Endodermal cell (in vitro differentiated cells): Measurements from ENCODE around the gene PNLIP. TPM values are rescaled to one million over a fixed set of nuclear protein-coding genes. Genes with fewer than 3 reads are reported as not detected.

Source experiments
- DNase-seq: peaks from one replicate; pipeline ENCODE4 v3.0.0-alpha.2; 2017
- H3K27ac ChIP-seq: 2 replicates; pipeline ENCODE4 v1.5.1; 2013; ENCODE audit warnings: mild to moderate bottlenecking, low read depth, low read length, moderate library complexity
- H3K27me3 ChIP-seq: 2 replicates; pipeline ENCODE4 v1.6.1; 2013; ENCODE audit warnings: mild to moderate bottlenecking, low read length, moderate library complexity; ENCODE audit not compliant: insufficient read depth, control insufficient read depth, poor library complexity, severe bottlenecking
- H3K36me3 ChIP-seq: 2 replicates; pipeline ENCODE4 v1.7.0; 2013; ENCODE audit warnings: mild to moderate bottlenecking, low read length, moderate library complexity; ENCODE audit not compliant: control insufficient read depth, insufficient read depth
- H3K4me1 ChIP-seq: one replicate; pipeline ENCODE4 v1.7.0; 2013; ENCODE audit warnings: low read length; ENCODE audit not compliant: control insufficient read depth, insufficient read depth
- H3K4me3 ChIP-seq: 2 replicates; pipeline ENCODE4 v1.5.1; 2013; ENCODE audit warnings: mild to moderate bottlenecking, low read length, moderate library complexity
- H3K9ac ChIP-seq: 2 replicates; pipeline ENCODE4 v1.6.1; 2013; ENCODE audit warnings: mild to moderate bottlenecking, low read length, moderate library complexity; ENCODE audit not compliant: poor library complexity, severe bottlenecking; ENCODE audit errors: extremely low read depth
- H3K9me3 ChIP-seq: 2 replicates; pipeline ENCODE4 v1.6.1; 2013; ENCODE audit warnings: mild to moderate bottlenecking, low read length, moderate library complexity; ENCODE audit not compliant: control insufficient read depth
- H3K27ac Mint-ChIP-seq: 2 replicates; pipeline ENCODE4 v1.8.0; 2020; ENCODE audit warnings: mixed read lengths
- H3K27me3 Mint-ChIP-seq: 2 replicates; pipeline ENCODE4 v1.8.0; 2021; ENCODE audit warnings: mild to moderate bottlenecking, mixed read lengths; ENCODE audit not compliant: insufficient read depth
- H3K36me3 Mint-ChIP-seq: 2 replicates; pipeline ENCODE4 v1.8.0; 2020; ENCODE audit warnings: low read depth, mixed read lengths
- H3K4me1 Mint-ChIP-seq: 2 replicates; pipeline ENCODE4 v1.8.0; 2020; ENCODE audit warnings: mixed read lengths
- H3K4me3 Mint-ChIP-seq: 2 replicates; pipeline ENCODE4 v1.8.0; 2020; ENCODE audit warnings: mild to moderate bottlenecking, moderate library complexity, mixed read lengths
- H3K9me3 Mint-ChIP-seq: 2 replicates; pipeline ENCODE4 v1.8.0; 2020; ENCODE audit warnings: mild to moderate bottlenecking, mixed read lengths
- CTCF ChIP-seq: fragments of 200-600 bp; sonication (generic); conservative IDR thresholded peaks from 2 replicates; pipeline ENCODE4 v1.5.0; 2021; ENCODE audit warnings: antibody characterized with exemption, mild to moderate bottlenecking
- WGBS, 2 experiments: methylation state at CpG; one replicate each; pipeline versions ENCODE4 v1.1.5 to v1.1.7; 2013; ENCODE audit warnings: missing lambda C conversion rate in 2 of 2, mixed read lengths in 1 of 2; ENCODE audit not compliant: insufficient coverage in 1 of 2, insufficient read length in 1 of 2; 5-methylcytosine and 5-hydroxymethylcytosine counted together
- total RNA-seq, 2 donors: library from RNA; stranded (reverse); fragmentation: NEBNext Ultra II Directional in 1 of 2; extraction: Animal tissue kit (Norgen Biotek cat#: 25700) in 1 of 2; gene quantifications; 2 replicates in 1 of 2; 3 replicates in 1 of 2; pipeline ENCODE4 v1.2.1, GENCODE V29; 2021

Gene PNLIP
- total RNA-seq, 2 donors from 2014 or later: not detected

GRCh38 chr10:116588995-116589394 lies 43.3 kb downstream of the PNLIP start:
- H3K9ac ChIP-seq: no peak overlapping the region
- H3K27ac Mint-ChIP-seq: no peak overlapping the region
- peaks cover 4% of the 10 kb centered on the region for H3K9me3 Mint-ChIP-seq
- WGBS, 2 experiments: 94% methylated on average over 2 of the region's 2 CpGs; no CpG with 5 or more reads in 1 of the 2 experiments
- TF ChIP-seq CTCF: no peak
- no peak overlapping the region for H3K4me3 Mint-ChIP-seq
- no peaks in the 10 kb centered on the region for H3K27me3 ChIP-seq
- DNase-seq: no peak
- H3K4me1 ChIP-seq: no peaks in the 10 kb centered on the region
- no peaks in the 10 kb centered on the region for H3K36me3 ChIP-seq
- H3K4me1 Mint-ChIP-seq: peaks cover 8% of the 10 kb centered on the region
- H3K9me3 ChIP-seq: peaks cover 4% of the 10 kb centered on the region
- no peaks in the 10 kb centered on the region for H3K36me3 Mint-ChIP-seq
- H3K4me3 ChIP-seq: no peak overlapping the region
- H3K27me3 Mint-ChIP-seq: no peaks in the 10 kb centered on the region
- no peak overlapping the region for H3K27ac ChIP-seq

GRCh38 chr10:116589926-116590325 lies 44.2 kb downstream of the PNLIP start:
- Mint-ChIP-seq H3K27ac (no peak overlapping the region), H3K4me1 (peaks cover 8% of the 10 kb centered on the region), H3K27me3 (no peaks in the 10 kb centered on the region), H3K36me3 (no peaks in the 10 kb centered on the region), H3K9me3 (peaks cover 4% of the 10 kb centered on the region), H3K4me3 (no peak overlapping the region)
- peaks cover 4% of the 10 kb centered on the region for H3K9me3 ChIP-seq
- no peak overlapping the region for H3K4me3 ChIP-seq
- no peak for TF ChIP-seq CTCF
- no peak overlapping the region for H3K27ac ChIP-seq
- H3K36me3 ChIP-seq: no peaks in the 10 kb centered on the region
- H3K27me3 ChIP-seq: no peaks in the 10 kb centered on the region
- no peaks in the 10 kb centered on the region for H3K4me1 ChIP-seq
- H3K9ac ChIP-seq: no peak overlapping the region
- 71 to 81% methylated on average over 2 of the region's 2 CpGs for WGBS, 2 experiments
- no peak for DNase-seq

- WGBS, 2 experiments: 93 to 94% methylated on average over 8 to 9 of the region's 9 CpGs
- Mint-ChIP-seq H3K4me3 (no peak within 1 kb of the TSS), H3K9me3 (peaks cover 4% of the 10 kb centered on the region), H3K36me3 (no peaks in the 10 kb centered on the region), H3K27ac (no peak within 1 kb of the TSS), H3K27me3 (no peaks in the 10 kb centered on the region), H3K4me1 (peaks cover 8% of the 10 kb centered on the region)
- Histone ChIP-seq H3K9ac (no peak within 1 kb of the TSS), H3K4me1 (no peaks in the 10 kb centered on the region), H3K27me3 (no peaks in the 10 kb centered on the region), H3K4me3 (no peak within 1 kb of the TSS), H3K27ac (no peak within 1 kb of the TSS), H3K36me3 (no peaks in the 10 kb centered on the region), H3K9me3 (peaks cover 4% of the 10 kb centered on the region)
- no peak for DNase-seq
- no peak for TF ChIP-seq CTCF
Measured at GRCh38 chr10:116590590-116591444, 45.1 kb downstream of the PNLIP start, which contains the start of gene PNLIPRP1. PNLIPRP1 (plus strand) TSS chr10:116590959; CDS start chr10:116591130, 171 bp downstream.
